Kidney epithelial cell (primary cell): ENCODE data around the gene MSANTD4. TPM values are rescaled to one million over a fixed set of nuclear protein-coding genes. Genes with fewer than 3 reads are reported as not detected.

Experiments used
- DNase-seq: peaks from one replicate; pipeline ENCODE4 v3.0.0-alpha.2; 2010; ENCODE audit warnings: low read depth
- H3K27me3 ChIP-seq: 2 replicates; pipeline ENCODE4 v1.6.0; 2011; ENCODE audit warnings: low read length; ENCODE audit not compliant: control insufficient read depth, insufficient read depth
- H3K36me3 ChIP-seq: 2 replicates; pipeline ENCODE4 v1.5.1; 2011; ENCODE audit warnings: low read length; ENCODE audit not compliant: control insufficient read depth, insufficient read depth
- H3K4me3 ChIP-seq: 2 replicates; pipeline ENCODE4 v1.5.1; 2011; ENCODE audit warnings: low read depth, mild to moderate bottlenecking, control low read depth, low read length
- total RNA-seq: library from RNA; depleted of rRNA; stranded (reverse); fragments of >200 nt; gene quantifications from 2 replicates; pipeline ENCODE4 v1.2.3, GENCODE V29; 2015
- TF ChIP-seq, protein P1 (sequence below): IDR thresholded peaks from 2 replicates; pipeline ENCODE4 v1.5.1; 2011; ENCODE audit warnings: mild to moderate bottlenecking, moderate library complexity, low read length, control low read depth, inconsistent platforms; ENCODE audit not compliant: insufficient read depth, poor library complexity, severe bottlenecking

Gene MSANTD4
- total RNA-seq, 1 donor from 2014 or later: 33.8 TPM

DNA sequence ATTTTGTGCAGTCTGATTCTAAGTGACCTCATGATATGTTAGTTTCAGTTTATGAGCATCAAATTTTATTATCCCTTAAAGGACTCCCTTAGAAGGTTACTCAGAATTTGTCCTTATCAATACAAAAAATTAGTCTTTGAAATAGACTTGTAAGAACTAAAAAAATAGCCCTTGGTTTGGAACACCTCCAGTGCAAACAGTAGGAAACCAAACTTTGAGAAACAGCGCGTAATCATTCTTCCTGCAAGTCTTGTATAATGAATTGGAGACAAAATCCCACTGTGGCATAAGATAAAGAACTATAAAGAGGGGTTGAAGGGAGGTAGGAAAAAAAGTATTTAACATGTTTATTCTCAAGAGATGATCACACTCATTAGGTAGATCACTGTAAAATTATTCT is 10.8 kb upstream of the MSANTD4 start:
- TF ChIP-seq, protein P1, sequence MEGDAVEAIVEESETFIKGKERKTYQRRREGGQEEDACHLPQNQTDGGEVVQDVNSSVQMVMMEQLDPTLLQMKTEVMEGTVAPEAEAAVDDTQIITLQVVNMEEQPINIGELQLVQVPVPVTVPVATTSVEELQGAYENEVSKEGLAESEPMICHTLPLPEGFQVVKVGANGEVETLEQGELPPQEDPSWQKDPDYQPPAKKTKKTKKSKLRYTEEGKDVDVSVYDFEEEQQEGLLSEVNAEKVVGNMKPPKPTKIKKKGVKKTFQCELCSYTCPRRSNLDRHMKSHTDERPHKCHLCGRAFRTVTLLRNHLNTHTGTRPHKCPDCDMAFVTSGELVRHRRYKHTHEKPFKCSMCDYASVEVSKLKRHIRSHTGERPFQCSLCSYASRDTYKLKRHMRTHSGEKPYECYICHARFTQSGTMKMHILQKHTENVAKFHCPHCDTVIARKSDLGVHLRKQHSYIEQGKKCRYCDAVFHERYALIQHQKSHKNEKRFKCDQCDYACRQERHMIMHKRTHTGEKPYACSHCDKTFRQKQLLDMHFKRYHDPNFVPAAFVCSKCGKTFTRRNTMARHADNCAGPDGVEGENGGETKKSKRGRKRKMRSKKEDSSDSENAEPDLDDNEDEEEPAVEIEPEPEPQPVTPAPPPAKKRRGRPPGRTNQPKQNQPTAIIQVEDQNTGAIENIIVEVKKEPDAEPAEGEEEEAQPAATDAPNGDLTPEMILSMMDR: no peak
- Histone ChIP-seq H3K36me3 (no peaks in the 10 kb centered on the region), H3K4me3 (no peak overlapping the region), H3K27me3 (no peaks in the 10 kb centered on the region)
- DNase-seq: no peak

DNA sequence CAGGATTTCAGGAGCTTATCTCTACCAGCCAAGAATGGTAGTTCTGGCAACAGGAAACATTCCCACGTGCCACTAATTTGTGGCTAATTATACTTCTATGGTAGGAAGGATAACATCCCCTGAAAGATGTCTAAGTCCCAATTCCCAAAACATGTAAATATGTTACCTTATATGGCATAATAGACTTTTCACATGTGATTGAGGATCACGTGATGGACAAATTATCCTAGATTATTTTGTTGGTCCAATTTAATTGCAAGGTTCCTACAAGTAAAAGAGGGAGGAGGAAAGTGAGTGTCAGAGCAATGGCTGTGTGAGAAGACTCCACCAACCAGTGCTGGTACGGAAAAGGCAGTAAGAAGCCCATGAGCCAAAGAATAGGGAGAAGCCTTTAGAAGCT is 9.9 kb upstream of the MSANTD4 start:
- TF ChIP-seq, protein P1: no peak
- Histone ChIP-seq H3K4me3 (no peak overlapping the region), H3K36me3 (no peaks in the 10 kb centered on the region), H3K27me3 (no peaks in the 10 kb centered on the region)
- DNase-seq: no peak

GRCh38 chr11:106031202-106031810 is 9.3 kb upstream of the MSANTD4 start:
- no peak for DNase-seq
- TF ChIP-seq, protein P1: no peak
- Histone ChIP-seq H3K4me3 (no peak overlapping the region), H3K36me3 (no peaks in the 10 kb centered on the region), H3K27me3 (no peaks in the 10 kb centered on the region)

- TF ChIP-seq, protein P1: no peak
- no peaks in the 10 kb centered on the region for H3K36me3 ChIP-seq
- DNase-seq: no peak
- no peak overlapping the region for H3K4me3 ChIP-seq
- H3K27me3 ChIP-seq: no peaks in the 10 kb centered on the region
Measured at GRCh38 chr11:106030609-106031008, 8.6 kb upstream of the MSANTD4 start.

DNA sequence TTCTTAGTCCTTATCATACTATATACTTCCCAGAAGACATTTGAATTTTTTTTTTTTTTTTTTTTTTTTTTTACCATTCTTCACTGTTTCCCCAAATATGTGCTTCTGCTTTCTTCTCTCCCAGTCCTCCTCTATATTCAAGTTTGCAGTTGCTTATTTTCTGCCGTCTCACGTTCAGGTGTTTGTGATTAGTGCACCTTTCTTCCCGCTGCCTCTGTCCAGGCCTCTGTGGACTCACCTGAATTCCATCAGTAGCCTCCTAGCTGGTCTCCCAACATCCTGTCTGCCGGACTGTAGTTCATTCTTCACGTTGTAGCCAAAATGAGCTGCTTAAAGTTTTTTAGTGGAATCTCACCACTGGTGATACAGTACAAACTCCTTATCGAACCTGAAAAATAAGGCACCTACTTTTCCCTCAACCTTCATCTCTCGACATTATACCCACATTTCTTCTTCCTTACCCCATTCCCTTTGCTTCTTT is 795 bp upstream of the MSANTD4 start:
- H3K36me3 ChIP-seq: no peaks in the 10 kb centered on the region
- H3K27me3 ChIP-seq: no peaks in the 10 kb centered on the region
- TF ChIP-seq, protein P1: no peak
- no peak for DNase-seq
- H3K4me3 ChIP-seq: peak overlapping the region; percentile 60

DNA sequence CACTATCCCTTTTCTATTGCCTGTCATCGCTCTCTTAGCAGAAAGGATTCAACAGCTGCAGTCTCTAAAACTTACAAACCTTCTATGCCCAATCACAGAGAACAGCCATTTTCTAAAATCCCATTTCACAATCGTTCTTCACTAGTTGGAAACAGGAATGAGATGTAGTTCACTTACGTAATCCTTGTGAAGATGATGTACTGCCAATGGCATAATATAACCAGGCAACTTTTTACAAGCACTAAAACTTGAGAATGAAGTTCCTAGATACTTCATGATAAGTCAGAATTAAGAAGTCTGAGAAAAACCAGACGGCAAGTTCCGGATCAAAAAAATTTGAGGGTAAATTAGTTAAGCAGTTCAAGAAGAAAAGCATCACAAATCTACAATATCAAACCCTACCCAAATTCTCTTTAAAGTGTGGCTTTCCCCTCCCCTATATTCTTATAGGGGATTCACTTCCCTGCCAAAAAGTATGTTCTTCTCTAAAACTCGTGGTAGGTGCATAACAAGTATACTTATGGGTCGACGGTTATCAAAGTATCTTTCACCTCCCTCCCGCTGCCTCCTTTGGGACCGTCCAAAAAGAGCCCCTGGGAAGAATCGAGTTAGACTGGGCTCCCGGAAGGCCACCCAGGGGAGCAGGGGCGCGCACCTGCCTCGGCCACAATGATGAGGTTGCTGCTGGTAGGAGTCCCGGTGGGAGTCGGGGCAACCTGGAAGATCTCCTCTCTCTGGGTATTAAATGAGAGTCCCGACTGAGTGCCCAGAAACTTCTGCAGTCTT is 666 bp downstream of the MSANTD4 start:
- Histone ChIP-seq H3K36me3 (no peaks in the 10 kb centered on the region), H3K4me3 (peak overlapping the region; percentile 85), H3K27me3 (no peaks in the 10 kb centered on the region)
- DNase-seq: no peak
- TF ChIP-seq, protein P1: no peak
